Diencephalon (tissue), 1 donor: Measurements from ENCODE around the gene TMEM260. TPM values are rescaled to one million over a fixed set of nuclear protein-coding genes. Genes with fewer than 3 reads are reported as not detected.

Experiments used
- total RNA-seq: library from RNA; depleted of rRNA; stranded (reverse); fragments of >200 nt; gene quantifications from one replicate; pipeline ENCODE4 v1.2.3, GENCODE V29; 2014

TMEM260 gene
- 25.6 TPM for total RNA-seq

GRCh38 chr14:56579345-56580220 lies at the start of gene TMEM260:
Gene TMEM260 (plus strand): TSS chr14:56579798. CDS start chr14:56579915, 117 bp downstream.

Other genes starting within 250 kb of the TMEM260 start
- 17.1 TPM for gene OTX2, start 230.7 kb downstream of the TMEM260 start, total RNA-seq